ENCODE measurements around the gene ZMYND8.
"Not testable (repeated sequence)": the region's sequence is repeated elsewhere in the genome, so short reads cannot be mapped to it uniquely, and the experiment has no call there.

ZMYND8 gene

GRCh38 chr20:47181056-47181862 lies 175.2 kb downstream of the ZMYND8 start:
- TF ChIP-seq, protein P1, sequence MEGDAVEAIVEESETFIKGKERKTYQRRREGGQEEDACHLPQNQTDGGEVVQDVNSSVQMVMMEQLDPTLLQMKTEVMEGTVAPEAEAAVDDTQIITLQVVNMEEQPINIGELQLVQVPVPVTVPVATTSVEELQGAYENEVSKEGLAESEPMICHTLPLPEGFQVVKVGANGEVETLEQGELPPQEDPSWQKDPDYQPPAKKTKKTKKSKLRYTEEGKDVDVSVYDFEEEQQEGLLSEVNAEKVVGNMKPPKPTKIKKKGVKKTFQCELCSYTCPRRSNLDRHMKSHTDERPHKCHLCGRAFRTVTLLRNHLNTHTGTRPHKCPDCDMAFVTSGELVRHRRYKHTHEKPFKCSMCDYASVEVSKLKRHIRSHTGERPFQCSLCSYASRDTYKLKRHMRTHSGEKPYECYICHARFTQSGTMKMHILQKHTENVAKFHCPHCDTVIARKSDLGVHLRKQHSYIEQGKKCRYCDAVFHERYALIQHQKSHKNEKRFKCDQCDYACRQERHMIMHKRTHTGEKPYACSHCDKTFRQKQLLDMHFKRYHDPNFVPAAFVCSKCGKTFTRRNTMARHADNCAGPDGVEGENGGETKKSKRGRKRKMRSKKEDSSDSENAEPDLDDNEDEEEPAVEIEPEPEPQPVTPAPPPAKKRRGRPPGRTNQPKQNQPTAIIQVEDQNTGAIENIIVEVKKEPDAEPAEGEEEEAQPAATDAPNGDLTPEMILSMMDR (IDR thresholded peaks at IDR 0.05; ENCODE audit: insufficient read depth, low read length, poor library complexity, severe bottlenecking), result no peak
- no peaks in the 10 kb centered on the region for H3K27me3 ChIP-seq (replicated peaks; ENCODE audit: control insufficient read depth, insufficient read depth, low read length)
- no peak overlapping the region for H3K4me3 ChIP-seq (replicated peaks; ENCODE audit: low read depth, low read length)
- DNase-seq (ENCODE audit: extremely low read depth, insufficient read length), result no peak
- H3K36me3 ChIP-seq (ENCODE audit: control insufficient read depth, insufficient read depth, low read length), result peaks cover 3% of the 10 kb centered on the region

GRCh38 chr20:47179267-47179666 lies 177.2 kb downstream of the ZMYND8 start:
- no peaks in the 10 kb centered on the region for H3K27me3 ChIP-seq (replicated peaks; ENCODE audit: control insufficient read depth, insufficient read depth, low read length)
- TF ChIP-seq, protein P1 (IDR thresholded peaks at IDR 0.05; ENCODE audit: insufficient read depth, low read length, poor library complexity, severe bottlenecking), result no peak
- no peak overlapping the region for H3K4me3 ChIP-seq (replicated peaks; ENCODE audit: low read depth, low read length)
- H3K36me3 ChIP-seq (ENCODE audit: control insufficient read depth, insufficient read depth, low read length), result peaks cover 5% of the 10 kb centered on the region
- DNase-seq (ENCODE audit: extremely low read depth, insufficient read length), result no peak

DNA sequence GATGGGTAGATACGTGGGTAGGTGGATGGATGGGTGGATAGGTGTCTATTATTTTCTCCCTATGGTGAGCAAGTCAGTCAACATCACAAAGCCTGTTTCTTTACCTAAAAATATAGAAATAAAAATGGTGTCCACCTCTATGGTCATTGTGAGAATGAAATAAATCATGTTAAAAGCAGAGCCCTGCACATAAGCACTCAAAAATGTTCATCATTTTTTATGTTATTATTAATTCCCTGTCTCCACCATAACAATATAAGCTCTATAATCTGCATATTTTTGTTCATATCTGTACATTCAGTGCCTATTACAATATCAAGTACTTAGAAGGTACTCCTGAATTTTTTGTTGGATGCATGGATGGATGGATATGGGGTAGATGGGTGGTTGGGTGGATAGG lies 177.6 kb downstream of the ZMYND8 start:
- TF ChIP-seq, protein P1 (IDR thresholded peaks at IDR 0.05; ENCODE audit: insufficient read depth, low read length, poor library complexity, severe bottlenecking), result no peak
- peaks cover 5% of the 10 kb centered on the region for H3K36me3 ChIP-seq (ENCODE audit: control insufficient read depth, insufficient read depth, low read length)
- H3K4me3 ChIP-seq (replicated peaks; ENCODE audit: low read depth, low read length), result no peak overlapping the region
- no peaks in the 10 kb centered on the region for H3K27me3 ChIP-seq (replicated peaks; ENCODE audit: control insufficient read depth, insufficient read depth, low read length)
- DNase-seq (ENCODE audit: extremely low read depth, insufficient read length), result no peak

DNA sequence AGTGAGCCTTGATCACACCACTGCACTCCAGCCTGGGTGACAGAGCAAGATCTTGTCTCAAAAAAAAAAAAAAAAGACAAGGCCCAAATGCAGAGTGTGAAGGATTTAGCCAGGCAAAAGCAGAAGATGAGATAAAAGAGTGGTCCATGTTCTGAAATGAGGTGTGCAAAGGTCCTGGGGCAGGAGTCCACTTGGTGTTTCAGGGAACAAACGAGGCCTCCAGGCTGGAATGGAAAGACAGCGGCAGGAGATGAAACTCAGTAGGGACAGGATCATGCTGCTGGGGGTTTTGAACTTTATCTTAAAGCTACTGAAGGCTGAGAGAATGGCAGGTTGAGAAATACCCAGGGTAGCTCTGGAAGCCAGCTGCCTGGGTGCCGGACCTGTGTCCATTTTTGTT lies 178.2 kb downstream of the ZMYND8 start:
- DNase-seq (ENCODE audit: extremely low read depth, insufficient read length), result no peak
- TF ChIP-seq, protein P1 (IDR thresholded peaks at IDR 0.05; ENCODE audit: insufficient read depth, low read length, poor library complexity, severe bottlenecking), result no peak
- Histone ChIP-seq H3K27me3 (replicated peaks; ENCODE audit: control insufficient read depth, insufficient read depth, low read length) (no peaks in the 10 kb centered on the region), H3K36me3 (ENCODE audit: control insufficient read depth, insufficient read depth, low read length) (peaks cover 4% of the 10 kb centered on the region), H3K4me3 (replicated peaks; ENCODE audit: low read depth, low read length) (no peak overlapping the region)

DNA sequence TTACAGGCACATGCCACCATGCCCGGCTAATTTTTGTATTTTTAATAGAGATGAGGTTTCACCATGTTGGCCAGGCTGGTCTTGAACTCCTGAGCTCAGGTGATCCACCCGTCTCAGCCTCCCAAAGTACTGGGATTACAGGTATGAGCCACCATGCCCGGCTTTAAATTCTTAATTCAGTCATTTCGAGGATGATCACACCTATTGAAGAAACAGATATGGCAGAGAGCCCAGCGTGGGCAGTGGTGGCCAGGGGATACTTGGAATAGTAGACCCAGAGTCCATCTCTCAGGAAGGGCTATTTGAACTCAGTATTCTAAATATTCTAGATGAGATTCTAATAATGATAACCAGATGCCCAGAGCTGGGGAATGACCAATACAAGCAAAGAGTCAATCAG lies 180.3 kb downstream of the ZMYND8 start:
- peaks cover 11% of the 10 kb centered on the region for H3K36me3 ChIP-seq (ENCODE audit: control insufficient read depth, insufficient read depth, low read length)
- not testable (repeated sequence) for H3K4me3 ChIP-seq (replicated peaks; ENCODE audit: low read depth, low read length); H3K27me3 ChIP-seq (replicated peaks; ENCODE audit: control insufficient read depth, insufficient read depth, low read length); DNase-seq (ENCODE audit: extremely low read depth, insufficient read length)

DNA sequence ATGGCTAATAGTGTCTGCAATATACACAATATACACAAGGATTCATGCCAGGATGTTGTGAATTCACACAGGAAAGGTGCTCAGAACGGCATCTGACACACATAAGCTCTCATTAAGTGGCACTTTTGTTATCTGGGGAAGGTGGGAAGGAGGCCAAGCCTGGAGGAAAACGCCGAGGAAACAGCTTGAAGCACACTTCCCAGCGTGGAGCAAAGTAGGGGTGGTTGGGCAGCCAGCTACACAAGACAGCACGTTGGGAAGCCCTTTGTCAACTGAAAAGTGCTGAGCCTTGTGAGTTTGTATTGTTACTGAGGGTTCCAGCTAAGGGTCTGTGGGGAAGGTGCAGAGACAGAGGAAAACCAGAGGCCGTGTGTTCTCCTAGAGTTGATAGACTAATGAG lies 181.0 kb downstream of the ZMYND8 start:
- H3K27me3 ChIP-seq (replicated peaks; ENCODE audit: control insufficient read depth, insufficient read depth, low read length), result no peaks in the 10 kb centered on the region
- no peak overlapping the region for H3K4me3 ChIP-seq (replicated peaks; ENCODE audit: low read depth, low read length)
- TF ChIP-seq, protein P1 (IDR thresholded peaks at IDR 0.05; ENCODE audit: insufficient read depth, low read length, poor library complexity, severe bottlenecking), result no peak
- H3K36me3 ChIP-seq (ENCODE audit: control insufficient read depth, insufficient read depth, low read length), result peaks cover 11% of the 10 kb centered on the region
- no peak for DNase-seq (ENCODE audit: extremely low read depth, insufficient read length)
